ENCODE measurements around the gene CRYBB1. TPM values are rescaled to one million over a fixed set of nuclear protein-coding genes. Genes with fewer than 3 reads are reported as not detected.

Gene CRYBB1
- total and polyA plus RNA-seq, 2 donors (not counting 3 experiments of a cell fraction or from before 2014, with no cell fraction given), result not detected

DNA sequence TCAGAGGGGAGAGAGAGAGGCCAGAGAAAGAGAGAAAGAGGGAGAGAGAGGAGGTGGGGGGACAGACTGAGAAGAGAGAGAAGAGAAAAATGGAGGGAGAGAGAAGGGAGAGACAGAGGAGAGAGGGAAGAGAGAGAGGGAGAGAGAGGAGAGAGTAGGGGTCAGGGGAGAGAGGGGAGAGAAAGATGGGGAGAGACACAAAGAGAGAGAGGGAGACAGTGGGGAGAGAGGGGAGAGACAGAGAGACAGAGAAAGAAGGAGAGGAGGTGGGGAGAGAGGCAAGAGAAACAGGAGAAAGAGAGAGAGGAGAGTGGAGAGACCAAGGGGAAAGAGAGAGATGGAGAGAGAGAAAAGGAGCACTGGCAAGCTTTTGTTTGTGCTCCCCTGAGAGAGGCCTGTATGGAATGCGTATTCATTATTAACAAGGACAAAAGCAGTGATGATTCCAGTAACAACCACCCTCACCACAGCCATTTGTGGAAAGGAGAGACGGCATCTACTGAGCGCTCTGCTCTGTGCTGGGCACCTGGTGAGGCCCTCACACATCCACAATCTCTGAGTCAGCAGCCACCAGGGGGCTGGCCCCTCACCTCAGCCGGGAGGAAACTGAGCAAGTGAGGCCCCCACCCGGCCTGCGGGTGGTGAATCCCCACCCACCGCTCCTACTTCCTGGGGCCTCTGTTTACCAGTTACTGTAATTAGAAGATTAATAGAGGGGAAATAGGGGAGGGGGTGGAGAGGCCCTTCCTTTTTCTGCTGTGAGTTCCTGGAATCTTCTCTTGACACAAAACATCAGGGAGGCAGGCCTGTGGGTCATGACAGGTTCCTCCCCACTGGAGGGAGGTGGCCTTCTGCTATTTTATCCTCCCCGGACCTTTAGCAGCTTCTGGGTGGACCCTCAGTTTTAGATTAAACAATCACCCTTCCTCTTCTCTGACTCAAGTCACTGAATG lies 24.9 kb upstream of the CRYBB1 start:
- no peak for FAIRE-seq
- Histone ChIP-seq H3K9me3 (replicated peaks; ENCODE audit: control insufficient read depth, insufficient read depth, low read length) (no peaks in the 10 kb centered on the region), H3K27ac (ENCODE audit: insufficient read depth, low read depth, low read length) (no peak overlapping the region), H3K4me1 (ENCODE audit: control insufficient read depth, extremely low read depth, insufficient read depth, low read length) (peaks cover 7% of the 10 kb centered on the region), H3K9ac (replicated peaks; ENCODE audit: extremely low read depth, insufficient read depth, low read length) (no peak overlapping the region), H3K4me3 (replicated peaks in 1 of 3; ENCODE audit: insufficient read depth in 1 of 3, low read depth in 1 of 3, low read length in 3 of 3) (no peak overlapping the region), H3K27me3 (ENCODE audit: control insufficient read depth in 2 of 2, insufficient read depth in 2 of 2, low read length in 2 of 2) (peaks cover 5 to 8% of the 10 kb centered on the region in 2 experiments), H2AFZ (ENCODE audit: low read depth, low read length) (peak overlapping the region; percentile 47), H3K36me3 (ENCODE audit: control insufficient read depth in 2 of 2, extremely low read depth in 1 of 2, insufficient read depth in 2 of 2, low read length in 2 of 2) (no peaks in the 10 kb centered on the region), H3K9me1 (replicated peaks; ENCODE audit: control insufficient read depth, extremely low read depth, insufficient read depth, low read length) (no peaks in the 10 kb centered on the region), H3K4me2 (ENCODE audit: insufficient read depth, low read length) (no peak overlapping the region), H4K20me1 (replicated peaks; ENCODE audit: control insufficient read depth, extremely low read depth, insufficient read depth, low read length) (no peaks in the 10 kb centered on the region), H3K79me2 (ENCODE audit: control insufficient read depth, insufficient read depth, low read length) (no peaks in the 10 kb centered on the region)
- no peak for TF ChIP-seq POLR2AphosphoS5 (IDR thresholded peaks at IDR 0.05; ENCODE audit: insufficient read depth, low read depth, low read length)
- TF ChIP-seq, protein P1, sequence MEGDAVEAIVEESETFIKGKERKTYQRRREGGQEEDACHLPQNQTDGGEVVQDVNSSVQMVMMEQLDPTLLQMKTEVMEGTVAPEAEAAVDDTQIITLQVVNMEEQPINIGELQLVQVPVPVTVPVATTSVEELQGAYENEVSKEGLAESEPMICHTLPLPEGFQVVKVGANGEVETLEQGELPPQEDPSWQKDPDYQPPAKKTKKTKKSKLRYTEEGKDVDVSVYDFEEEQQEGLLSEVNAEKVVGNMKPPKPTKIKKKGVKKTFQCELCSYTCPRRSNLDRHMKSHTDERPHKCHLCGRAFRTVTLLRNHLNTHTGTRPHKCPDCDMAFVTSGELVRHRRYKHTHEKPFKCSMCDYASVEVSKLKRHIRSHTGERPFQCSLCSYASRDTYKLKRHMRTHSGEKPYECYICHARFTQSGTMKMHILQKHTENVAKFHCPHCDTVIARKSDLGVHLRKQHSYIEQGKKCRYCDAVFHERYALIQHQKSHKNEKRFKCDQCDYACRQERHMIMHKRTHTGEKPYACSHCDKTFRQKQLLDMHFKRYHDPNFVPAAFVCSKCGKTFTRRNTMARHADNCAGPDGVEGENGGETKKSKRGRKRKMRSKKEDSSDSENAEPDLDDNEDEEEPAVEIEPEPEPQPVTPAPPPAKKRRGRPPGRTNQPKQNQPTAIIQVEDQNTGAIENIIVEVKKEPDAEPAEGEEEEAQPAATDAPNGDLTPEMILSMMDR (IDR thresholded peaks at IDR 0.05; ENCODE audit: extremely low read depth in 1 of 2, insufficient read depth in 1 of 2, low read depth in 1 of 2, low read length in 2 of 2), result peak in 1 of 2 donors; percentile 7
- CTCF ChIA-PET, result interaction anchor here (0.7 to 1.4 kb wide), 4 partner anchors 128 to 1874 kb away, joined by 3 to 4 read pairs (median 3); no protein-coding TSS in a partner anchor
- no peak for DNase-seq (ENCODE audit: low read depth, low spot score)
- POLR2A ChIA-PET, result no interaction called here
- dilution Hi-C loops (cut with MboI; ENCODE audit: extremely low pct_ligation_motif_present, low sequenced_read_pairs) (no loop called here), intact Hi-C loops (cut with micrococcal nuclease) (no loop called here)
- no TSS peak for BruUV-seq (replicated peaks)

DNA sequence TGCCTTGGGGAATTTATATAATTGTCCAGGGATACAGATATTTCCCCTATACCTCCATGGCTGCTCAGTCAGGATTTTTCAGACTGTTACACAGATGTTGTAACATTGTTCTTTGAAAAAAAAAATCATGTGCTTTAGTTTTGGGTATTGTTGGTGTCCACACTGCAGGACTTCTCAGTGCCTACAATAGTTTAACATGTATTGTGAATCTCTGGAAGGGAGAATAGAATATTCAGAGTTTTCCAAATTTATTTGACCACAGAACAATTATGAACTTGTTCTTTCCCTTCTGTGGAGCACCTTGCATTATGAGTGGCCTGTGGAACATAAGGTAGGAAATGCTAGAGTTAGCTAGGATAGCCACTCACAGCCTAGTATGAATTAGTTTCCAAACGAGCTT lies 18.5 kb upstream of the CRYBB1 start:
- TF ChIP-seq POLR2A (IDR thresholded peaks at IDR 0.05; ENCODE audit: low read depth, low read length) (no peak), GATA2 (IDR thresholded peaks at IDR 0.05; ENCODE audit: insufficient read depth, insufficient read length, low read depth, low read length) (no peak), MYC (IDR thresholded peaks at IDR 0.05; ENCODE audit: low read depth, low read length) (no peak), JUN (IDR thresholded peaks at IDR 0.05; ENCODE audit: borderline replicate concordance, insufficient read depth, insufficient read length, low read depth) (no peak), EZH2 (IDR thresholded peaks at IDR 0.05; ENCODE audit: borderline replicate concordance, low read depth, low read length, severe bottlenecking) (no peak), FOS (IDR thresholded peaks at IDR 0.05; ENCODE audit: borderline replicate concordance, insufficient read depth, low read length) (no peak), POLR2AphosphoS5 (IDR thresholded peaks at IDR 0.05; ENCODE audit: insufficient read depth, low read depth, low read length) (no peak)
- TF ChIP-seq, protein P2, sequence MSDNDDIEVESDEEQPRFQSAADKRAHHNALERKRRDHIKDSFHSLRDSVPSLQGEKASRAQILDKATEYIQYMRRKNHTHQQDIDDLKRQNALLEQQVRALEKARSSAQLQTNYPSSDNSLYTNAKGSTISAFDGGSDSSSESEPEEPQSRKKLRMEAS (IDR thresholded peaks at IDR 0.05; ENCODE audit: insufficient read depth, insufficient read length), result no peak
- TF ChIP-seq, protein P1 (IDR thresholded peaks at IDR 0.05; ENCODE audit: extremely low read depth in 1 of 2, insufficient read depth in 1 of 2, low read depth in 1 of 2, low read length in 2 of 2), result no peak
- H3K4me2 ChIP-seq (ENCODE audit: insufficient read depth, low read length), result no peak overlapping the region
- dilution Hi-C loops (cut with MboI; ENCODE audit: extremely low pct_ligation_motif_present, low sequenced_read_pairs) (no loop called here), intact Hi-C loops (cut with micrococcal nuclease) (no loop called here)
- H3K4me3 ChIP-seq (replicated peaks in 1 of 3; ENCODE audit: insufficient read depth in 1 of 3, low read depth in 1 of 3, low read length in 3 of 3), result no peak overlapping the region
- no peak overlapping the region for H3K9ac ChIP-seq (replicated peaks; ENCODE audit: extremely low read depth, insufficient read depth, low read length)
- H3K27me3 ChIP-seq (ENCODE audit: control insufficient read depth in 2 of 2, insufficient read depth in 2 of 2, low read length in 2 of 2), result no peaks in the 10 kb centered on the region
- no TSS peak for BruUV-seq (replicated peaks)
- no peaks in the 10 kb centered on the region for H3K36me3 ChIP-seq (ENCODE audit: control insufficient read depth in 2 of 2, extremely low read depth in 1 of 2, insufficient read depth in 2 of 2, low read length in 2 of 2)
- no peaks in the 10 kb centered on the region for H3K9me1 ChIP-seq (replicated peaks; ENCODE audit: control insufficient read depth, extremely low read depth, insufficient read depth, low read length)
- FAIRE-seq, result no peak
- no peak overlapping the region for H2AFZ ChIP-seq (ENCODE audit: low read depth, low read length)
- ChIA-PET POLR2A (no interaction called here), CTCF (no interaction called here)
- H3K4me1 ChIP-seq (ENCODE audit: control insufficient read depth, extremely low read depth, insufficient read depth, low read length), result peaks cover 8% of the 10 kb centered on the region
- DNase-seq (ENCODE audit: low read depth, low spot score), result no peak
- H4K20me1 ChIP-seq (replicated peaks; ENCODE audit: control insufficient read depth, extremely low read depth, insufficient read depth, low read length), result no peaks in the 10 kb centered on the region
- H3K79me2 ChIP-seq (ENCODE audit: control insufficient read depth, insufficient read depth, low read length), result no peaks in the 10 kb centered on the region
- H3K27ac ChIP-seq (ENCODE audit: insufficient read depth, low read depth, low read length), result no peak overlapping the region
- no peaks in the 10 kb centered on the region for H3K9me3 ChIP-seq (replicated peaks; ENCODE audit: control insufficient read depth, insufficient read depth, low read length)

Measured in endothelial cell of umbilical vein (primary cell).